ENCODE data around the gene RTN4. TPM values are rescaled to one million over a fixed set of nuclear protein-coding genes. Genes with fewer than 3 reads are reported as not detected.

The RTN4 gene
- total and polyA plus RNA-seq, 2 of the 4 experiments (the other 2 are of a cell fraction) = 77.8 to 588 TPM

DNA sequence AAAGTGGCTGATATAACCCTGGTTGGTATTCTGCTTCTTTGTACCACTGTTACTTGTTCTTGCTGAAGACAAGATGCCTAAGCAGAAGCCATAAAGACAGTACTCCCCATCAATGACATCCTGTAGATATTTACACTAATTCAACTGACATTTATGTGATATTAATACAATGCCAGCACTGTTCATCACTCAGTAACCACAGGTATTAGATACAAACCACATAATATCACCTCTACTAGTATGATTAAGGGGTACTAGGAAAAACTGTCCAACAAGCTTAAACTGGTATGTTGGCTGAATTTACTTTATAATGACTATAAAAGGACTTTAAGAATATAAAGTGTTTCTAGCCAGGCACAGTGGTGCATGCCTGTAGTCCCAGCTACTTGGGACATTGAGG lies 65.8 kb downstream of the RTN4 start:
- no peak overlapping the region for H3K4ac ChIP-seq (ENCODE audit: low read depth, low read length)
- peaks cover 8% of the 10 kb centered on the region for H3K9me1 ChIP-seq (ENCODE audit: insufficient read depth, low read length)
- in situ Hi-C loops (cut with MboI; ENCODE audit: low sequenced_read_pairs) = no loop called here
- POLR2A ChIA-PET (ENCODE audit: unreplicated experiment) = no interaction called here
- no peak overlapping the region for H3K18ac ChIP-seq (ENCODE audit: low read depth, low read length)
- H2AK9ac ChIP-seq (replicated peaks; ENCODE audit: low read depth, low read length, poor library complexity) = no peak overlapping the region
- H4K8ac ChIP-seq (ENCODE audit: low read depth in 2 of 2, low read length in 2 of 2) = no peak overlapping the region
- 0 out of 2 replicates have a peak overlapping the region, but pooled peaks have one; percentile 48 for H3K14ac ChIP-seq (replicated peaks; ENCODE audit: low read depth, low read length)
- no TSS peak for BruUV-seq (replicated peaks)
- no peak overlapping the region for H3K27ac ChIP-seq (ENCODE audit: insufficient read depth, low read length)
- H3K79me1 ChIP-seq (ENCODE audit: low read depth in 1 of 2, low read length in 2 of 2) = peaks cover 3 to 59% of the 10 kb centered on the region in 2 experiments; a peak in 2 of 4 replicates
- no peak overlapping the region for H2BK120ac ChIP-seq (ENCODE audit: low read depth, low read length)
- no peaks in the 10 kb centered on the region for H3K9me3 ChIP-seq (ENCODE audit: control insufficient read depth, insufficient read depth, low read length)
- H3K23ac ChIP-seq (ENCODE audit: low read depth, low read length) = no peak overlapping the region
- peaks cover 21% of the 10 kb centered on the region for H3K36me3 ChIP-seq (ENCODE audit: control insufficient read depth, insufficient read depth, low read length)
- no peak overlapping the region for H2AK5ac ChIP-seq (ENCODE audit: low read depth, low read length)
- H3K9ac ChIP-seq (ENCODE audit: low read depth, low read length) = no peak overlapping the region
- no peak overlapping the region for H2BK15ac ChIP-seq (ENCODE audit: low read depth, low read length)
- CTCF ChIA-PET = no interaction called here
- ATAC-seq (ENCODE audit: low read depth) = no peak
- H2BK20ac ChIP-seq (ENCODE audit: low read depth, low read length) = no peak overlapping the region
- H3K4me2 ChIP-seq (ENCODE audit: low read depth, low read length) = no peak overlapping the region
- TF ChIP-seq MAFK (IDR thresholded peaks at IDR 0.05; ENCODE audit: low read depth, low read length) = no peak
- TF ChIP-seq MXI1 (IDR thresholded peaks at IDR 0.05; ENCODE audit: borderline replicate concordance, low read depth, low read length) = no peak
- TF ChIP-seq CEBPB (IDR thresholded peaks at IDR 0.05; ENCODE audit: low read depth, low read length) = no peak
- no peak for TF ChIP-seq CHD1 (IDR thresholded peaks at IDR 0.05; ENCODE audit: low read depth, low read length)
- no peak for TF ChIP-seq CTCF (conservative IDR thresholded peaks at IDR 0.05; ENCODE audit: low read depth, low read length)
- no peak for TF ChIP-seq RCOR1 (IDR thresholded peaks at IDR 0.05; ENCODE audit: insufficient replicate concordance, low read length)
- TF ChIP-seq ELK1 (IDR thresholded peaks at IDR 0.05; ENCODE audit: borderline replicate concordance, low read depth, low read length) = no peak
- TF ChIP-seq USF2 (IDR thresholded peaks at IDR 0.05; ENCODE audit: low read depth, low read length) = no peak
- no peak for TF ChIP-seq RFX5 (IDR thresholded peaks at IDR 0.05; ENCODE audit: low read depth, low read length)
- TF ChIP-seq BHLHE40 (IDR thresholded peaks at IDR 0.05; ENCODE audit: low read depth, low read length) = no peak
- TF ChIP-seq SMC3 (IDR thresholded peaks at IDR 0.05; ENCODE audit: low read depth, low read length) = no peak
- TF ChIP-seq POLR2A (IDR thresholded peaks at IDR 0.05; ENCODE audit: low read depth, low read length) = no peak
- H3K27me3 ChIP-seq (ENCODE audit: control insufficient read depth, insufficient read depth, low read length) = no peaks in the 10 kb centered on the region
- DNase-seq = no peak
- no peak overlapping the region for H3K4me3 ChIP-seq (ENCODE audit: insufficient read depth, low read depth, low read length)
- dilution Hi-C loops (cut with HindIII; ENCODE audit: low sequenced_read_pairs, unreplicated experiment) = no loop called here
- H2AFZ ChIP-seq (replicated peaks; ENCODE audit: low read length, poor library complexity) = no peak overlapping the region
- peaks cover 12% of the 10 kb centered on the region for H3K4me1 ChIP-seq (ENCODE audit: control insufficient read depth, insufficient read depth, low read length)
- intact Hi-C loops (cut with micrococcal nuclease) = loop anchor here (5.0 to 10.0 kb wide), 2 partner anchors 193 to 260 kb away; partner anchors contain the start of gene EML6
- no peak overlapping the region for H4K5ac ChIP-seq (ENCODE audit: low read depth, low read length)
- H3K56ac ChIP-seq (ENCODE audit: extremely low read depth, insufficient read depth, low read length) = no peak overlapping the region
- no peak overlapping the region for H4K91ac ChIP-seq (ENCODE audit: insufficient read depth, low read depth, low read length)
- H2BK5ac ChIP-seq (ENCODE audit: low read depth, low read length, poor library complexity, severe bottlenecking) = peak overlapping the region; percentile 44
- H4K20me1 ChIP-seq (ENCODE audit: insufficient read depth, low read length) = peaks cover 99% of the 10 kb centered on the region
